GM18511 (cell line): ENCODE results near the gene WNT2B.
"Not testable (repeated sequence)": the region's sequence is repeated elsewhere in the genome, so short reads cannot be mapped to it uniquely, and the experiment has no call there.

Source experiments
- ATAC-seq: cut with Tn5 transposase; IDR thresholded peaks from one replicate; pipeline ENCODE4 v1.9.1; 2021; ENCODE audit warnings: mild to moderate bottlenecking, moderate library complexity; ENCODE audit not compliant: unreplicated experiment

Gene WNT2B

DNA sequence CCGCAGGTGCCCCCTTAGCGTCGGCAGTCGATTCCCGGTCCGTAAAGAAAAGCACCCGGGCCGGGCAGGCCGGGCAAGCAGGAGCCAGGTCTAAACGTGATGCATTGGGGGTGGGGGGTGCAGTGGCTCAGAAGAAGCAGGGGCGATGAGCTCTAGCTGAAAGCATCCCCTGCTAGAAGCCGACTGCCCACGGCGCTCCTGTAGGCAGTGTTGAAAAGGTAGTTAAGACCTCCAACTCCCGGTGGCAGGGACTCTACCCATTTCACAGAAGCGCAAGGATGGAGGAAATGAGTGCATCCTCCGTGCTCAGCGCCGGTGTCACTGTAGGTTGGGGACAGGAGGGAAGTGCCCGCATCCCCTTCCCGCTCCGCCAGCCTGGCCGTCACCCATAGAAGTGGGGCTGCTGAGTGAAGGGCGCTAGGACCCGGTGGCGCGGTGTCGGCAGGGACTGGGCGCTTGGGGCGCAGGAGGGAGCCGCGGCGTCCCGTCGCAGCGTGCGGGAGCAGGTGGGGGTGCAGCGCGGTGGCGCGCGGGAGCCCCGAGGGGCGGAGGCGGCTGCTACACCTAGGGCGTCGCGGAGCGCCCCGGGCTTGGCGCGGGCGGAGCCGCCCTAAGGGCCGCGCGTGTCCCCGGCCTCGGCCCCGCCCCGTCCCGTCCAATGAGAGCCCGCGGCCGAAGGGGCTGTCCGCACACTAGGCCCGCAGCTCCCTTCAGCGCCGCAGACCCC is at the start of gene WNT2B:
Gene WNT2B, plus strand, starts transcription at position 688 of the 727 bp plus-strand sequence. CDS start 298 bp downstream, outside the sequence.
- ATAC-seq: peak; percentile 81

GRCh38 chr1:112460615-112461014 is 48.1 kb upstream of the WNT2B start:
- ATAC-seq: no peak

- ATAC-seq: no peak
Observed at GRCh38 chr1:112461200-112461871, 47.4 kb upstream of the WNT2B start.

- ATAC-seq: no peak
Observed at GRCh38 chr1:112462953-112463279, 45.8 kb upstream of the WNT2B start.

DNA sequence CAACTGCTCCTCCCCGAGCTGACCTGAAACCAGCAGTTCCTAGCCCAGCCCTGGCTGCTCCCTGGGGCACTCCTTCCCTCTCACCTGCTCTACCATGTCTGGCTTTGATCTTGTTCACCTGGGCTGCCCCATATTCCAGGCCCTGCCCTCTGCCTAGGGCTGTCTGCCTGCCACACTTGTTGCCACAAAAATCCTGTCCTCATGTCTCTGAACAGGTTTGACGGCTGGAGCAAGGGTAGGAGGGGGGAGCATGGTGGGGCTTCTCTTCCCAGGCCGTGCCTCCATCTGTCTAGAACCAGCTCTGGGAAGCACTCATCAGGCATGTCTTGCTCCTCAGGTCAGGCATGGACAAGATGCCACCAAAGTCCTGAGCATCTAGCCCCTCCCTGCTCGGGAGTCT is 44.3 kb upstream of the WNT2B start:
- no peak for ATAC-seq

DNA sequence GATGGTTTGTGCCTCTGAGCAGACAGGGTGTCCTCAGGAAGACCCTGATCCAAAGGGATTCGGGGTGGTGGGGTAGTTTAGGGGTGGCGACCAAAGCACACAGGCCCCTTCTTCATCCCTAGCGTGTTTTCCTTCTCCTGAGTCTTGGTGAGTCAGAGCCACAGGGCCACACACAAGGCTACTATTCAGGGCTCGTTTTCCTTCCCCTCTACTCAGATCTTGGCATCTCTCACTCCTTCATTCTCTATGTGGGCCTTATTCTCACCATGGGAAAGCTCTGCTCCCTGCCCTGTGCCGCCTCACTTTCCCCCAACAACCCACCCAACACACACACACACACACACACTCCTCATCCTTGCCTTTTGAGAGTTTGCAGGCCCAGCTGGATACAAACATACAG is 43.6 kb upstream of the WNT2B start:
- no peak for ATAC-seq

GRCh38 chr1:112466078-112466660 is 42.6 kb upstream of the WNT2B start:
- peak; percentile 94 for ATAC-seq

GRCh38 chr1:112470324-112470723 is 38.4 kb upstream of the WNT2B start:
- not testable (repeated sequence) for ATAC-seq

- no peak for ATAC-seq
Observed at GRCh38 chr1:112470966-112471365, 37.8 kb upstream of the WNT2B start.

GRCh38 chr1:112472142-112472541 is 36.6 kb upstream of the WNT2B start:
- ATAC-seq: no peak

DNA sequence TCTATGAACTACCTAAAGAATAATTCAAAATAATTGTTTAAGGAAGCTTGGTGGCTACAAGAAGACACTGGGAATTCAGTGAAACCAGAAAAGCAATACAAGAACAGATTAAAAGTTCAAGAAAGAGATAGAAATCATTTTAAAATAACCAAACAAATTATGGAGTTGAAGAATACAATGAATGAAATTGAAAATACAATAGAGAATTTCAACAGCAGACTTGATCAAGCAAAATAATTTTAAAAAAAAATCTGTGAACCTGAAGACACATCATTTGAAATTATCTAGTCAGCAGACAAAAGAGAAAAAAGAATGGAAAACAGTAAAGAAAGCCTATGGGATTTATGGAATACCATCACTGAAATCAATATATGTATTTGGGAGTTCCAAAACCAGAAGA is 31.2 kb upstream of the WNT2B start:
- ATAC-seq: no peak

DNA sequence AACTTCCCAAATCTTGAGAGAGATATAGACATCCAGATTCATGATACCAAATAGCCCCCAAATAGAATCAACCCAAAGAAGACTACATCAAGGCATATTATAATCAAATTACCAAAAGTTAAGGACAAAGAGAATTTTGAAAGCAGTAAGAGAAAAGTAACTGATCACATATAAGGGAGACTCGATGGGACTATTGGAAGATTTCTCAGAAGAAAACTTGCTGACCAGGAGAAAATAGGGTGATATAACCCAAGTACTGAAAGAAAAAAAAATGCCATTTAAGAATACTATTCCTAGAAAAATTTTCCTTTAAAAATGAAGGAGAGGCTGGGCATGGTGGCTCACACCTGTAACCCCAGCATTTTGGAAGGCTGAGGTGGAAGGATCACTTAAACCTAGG is 30.5 kb upstream of the WNT2B start:
- ATAC-seq: no peak

DNA sequence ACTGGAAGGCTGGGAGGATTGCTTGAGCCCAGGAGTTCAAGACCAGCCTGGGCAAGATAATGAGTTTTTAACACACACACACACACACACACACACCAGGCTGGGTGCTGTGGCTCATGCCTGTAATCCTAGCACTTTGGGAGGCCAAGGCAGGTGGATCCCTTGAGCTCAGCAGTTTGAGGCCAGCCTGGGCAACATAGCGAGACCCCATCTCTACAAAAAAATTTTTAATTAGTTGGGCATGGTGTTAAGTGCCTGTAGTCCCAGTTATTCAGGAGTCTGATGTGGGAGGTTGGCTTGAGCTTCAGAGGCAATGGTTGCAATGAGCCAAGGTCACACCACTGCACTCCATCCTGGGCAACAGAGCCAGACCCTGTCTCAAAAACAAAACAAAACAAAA is 22.7 kb upstream of the WNT2B start:
- ATAC-seq: not testable (repeated sequence)

DNA sequence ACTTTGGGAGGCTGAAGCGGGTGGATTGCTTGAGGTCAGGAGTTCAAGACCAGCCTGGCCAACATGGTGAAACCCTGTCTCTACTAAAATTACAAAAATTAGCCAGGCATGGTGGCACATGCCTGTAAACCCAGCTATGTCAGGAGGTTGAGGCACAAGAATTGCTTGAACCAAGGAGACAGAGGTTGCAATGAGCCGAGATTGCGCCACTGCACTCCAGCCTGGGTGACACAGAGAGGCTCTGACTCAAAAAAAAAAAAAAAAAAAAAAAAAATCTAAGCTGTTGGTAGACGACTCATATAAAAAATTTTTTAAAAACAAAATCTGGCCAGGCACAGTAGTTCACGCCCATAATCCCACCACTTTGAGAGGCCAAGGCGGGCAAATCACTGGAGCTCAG is 21.1 kb upstream of the WNT2B start:
- ATAC-seq: not testable (repeated sequence)

- ATAC-seq: no peak
Observed at GRCh38 chr1:112488141-112488540, 20.6 kb upstream of the WNT2B start.

- ATAC-seq: no peak
Observed at GRCh38 chr1:112492076-112492475, 16.7 kb upstream of the WNT2B start.

- no peak for ATAC-seq
Observed at GRCh38 chr1:112493351-112493750, 15.4 kb upstream of the WNT2B start.

DNA sequence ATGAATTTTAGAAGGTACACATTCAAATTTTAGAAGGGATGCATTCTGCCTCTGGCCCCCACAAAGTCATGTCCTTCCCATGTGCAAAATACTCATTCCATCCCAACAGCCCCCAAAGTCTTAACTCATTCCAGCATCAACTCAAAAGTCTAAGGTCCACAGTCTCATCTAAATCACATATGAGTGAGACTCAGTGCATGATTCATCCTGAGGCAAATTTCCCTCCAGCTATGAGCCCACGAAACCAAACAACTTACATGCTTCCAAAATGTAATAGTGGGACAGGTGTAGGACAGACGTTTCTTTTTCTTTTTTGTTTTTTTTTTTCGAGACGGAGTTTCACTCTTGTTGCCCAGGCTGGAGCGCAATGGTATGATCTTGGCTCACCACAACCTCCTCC is 12.5 kb upstream of the WNT2B start:
- no peak for ATAC-seq

- peak; percentile 62 for ATAC-seq
Observed at GRCh38 chr1:112501810-112502641, 6.7 kb upstream of the WNT2B start.

GRCh38 chr1:112502826-112503225 is 5.9 kb upstream of the WNT2B start:
- no peak for ATAC-seq

- no peak for ATAC-seq
Observed at GRCh38 chr1:112504001-112504660, 4.6 kb upstream of the WNT2B start.
